GM10847 (cell line): Measurements from ENCODE around the gene P3H4.

ENCODE experiments used
- POLR2A ChIP-seq: IDR thresholded peaks from 2 replicates; pipeline ENCODE4 v1.6.1; 2011; ENCODE audit not compliant: insufficient read length; ENCODE audit errors: extremely low read depth

The P3H4 gene

GRCh38 chr17:41811549-41812380 is at the start of gene P3H4:
P3H4 (minus strand) TSS chr17:41811949; CDS start chr17:41811915, 34 bp downstream.
- no peak for TF ChIP-seq POLR2A

GRCh38 chr17:41860254-41860931 is 48.6 kb upstream of the P3H4 start:
- no peak for TF ChIP-seq POLR2A

GRCh38 chr17:41849251-41849990 is 37.7 kb upstream of the P3H4 start:
- no peak for TF ChIP-seq POLR2A

GRCh38 chr17:41848788-41849187 is 37.0 kb upstream of the P3H4 start:
- no peak for TF ChIP-seq POLR2A

GRCh38 chr17:41844971-41845370 is 33.2 kb upstream of the P3H4 start:
- no peak for TF ChIP-seq POLR2A

- no peak for TF ChIP-seq POLR2A
These were observed 26.2 kb upstream of the P3H4 start, which contains the start of gene KLHL10 for GRCh38 chr17:41837761-41838538. KLHL10 (plus strand) TSS chr17:41837825; CDS start chr17:41837933, 108 bp downstream.

GRCh38 chr17:41836550-41837196 is 24.9 kb upstream of the P3H4 start:
- no peak for TF ChIP-seq POLR2A

GRCh38 chr17:41835800-41836549 is 24.2 kb upstream of the P3H4 start, which contains the start of gene NT5C3B:
NT5C3B (minus strand) TSS chr17:41836232; CDS start chr17:41836193, 39 bp downstream.
- TF ChIP-seq POLR2A = peak; percentile 43

GRCh38 chr17:41835214-41835799 is 23.6 kb upstream of the P3H4 start:
- TF ChIP-seq POLR2A = no peak

- no peak for TF ChIP-seq POLR2A
These were observed 13.6 kb upstream of the P3H4 start for GRCh38 chr17:41825175-41825845.

- no peak for TF ChIP-seq POLR2A
These were observed 12.3 kb upstream of the P3H4 start for GRCh38 chr17:41824086-41824485.

GRCh38 chr17:41823580-41823979 is 11.8 kb upstream of the P3H4 start:
- no peak for TF ChIP-seq POLR2A

- no peak for TF ChIP-seq POLR2A
These were observed 11.4 kb upstream of the P3H4 start for GRCh38 chr17:41823141-41823524.
